ENCODE results near the gene TMEM221. TPM values are rescaled to one million over a fixed set of nuclear protein-coding genes. Genes with fewer than 3 reads are reported as not detected.

Gene TMEM221
- total and polyA plus RNA-seq, 9 of the 15 experiments (the other 6 are each of a cell fraction or from before 2014, with no cell fraction given), result 0.06 to 0.35 TPM; not detected in 7

- in situ Hi-C loops (cut with MboI) (no loop called here), intact Hi-C loops (cut with micrococcal nuclease) (loop anchor here (10.0 kb wide), 1 partner anchor 217 kb away; no protein-coding TSS in a partner anchor)
- H4K20me1 ChIP-seq (replicated peaks; ENCODE audit: control insufficient read depth, insufficient read depth, low read length), result no peaks in the 10 kb centered on the region
- H3K4me2 ChIP-seq (ENCODE audit: insufficient read depth, low read length), result no peak overlapping the region
- DNase-seq (ENCODE audit: extremely low read depth in 1 of 4, low spot score in 3 of 4), result no peak
- FAIRE-seq, result peak; percentile 58
- WGBS (ENCODE audit: insufficient coverage, low coverage, missing lambda C conversion rate), result 5% methylated on average over 6 of the region's 6 CpGs
- no TSS peak for BruUV-seq (replicated peaks)
- no peak for ATAC-seq
- no peak overlapping the region for H3K4me3 ChIP-seq
- no peaks in the 10 kb centered on the region for H3K79me2 ChIP-seq (ENCODE audit: control insufficient read depth, insufficient read depth, low read length)
- no peak overlapping the region for H3K27ac ChIP-seq (ENCODE audit: extremely low read depth, low read depth, low read length)
- peaks cover 0 to 19% of the 10 kb centered on the region in 2 experiments; a peak in 3 of 5 replicates for H3K4me1 ChIP-seq (replicated peaks in 1 of 2; ENCODE audit: control insufficient read depth in 2 of 2, insufficient read depth in 2 of 2, low read length in 2 of 2)
- peak overlapping the region in 1 of 2 experiments; percentile 4; a peak in 1 of 4 replicates for H3K9ac ChIP-seq (ENCODE audit: insufficient read depth in 1 of 2, low read depth in 2 of 2, low read length in 2 of 2)
- ChIA-PET POLR2A (no interaction called here), CTCF (ENCODE audit: low intra/inter-chr PET ratio) (no interaction called here)
- peaks cover 5 to 25% of the 10 kb centered on the region in 2 experiments; a peak in 4 of 5 replicates for H3K27me3 ChIP-seq (ENCODE audit: control insufficient read depth in 2 of 2, insufficient read depth in 2 of 2, low read length in 2 of 2)
- TF ChIP-seq ZNF830 (CRISPR knock-in tag; IDR thresholded peaks at IDR 0.05), result no peak
- no peak for TF ChIP-seq RBBP5 (IDR thresholded peaks at IDR 0.05; ENCODE audit: borderline replicate concordance, insufficient read depth, low read length, poor library complexity, severe bottlenecking)
- no peak for TF ChIP-seq RAD21 (CRISPR knock-in tag; conservative IDR thresholded peaks at IDR 0.05 in 1 of 2, IDR thresholded peaks at IDR 0.05 in 1 of 2)
- TF ChIP-seq STAT5B (CRISPR knock-in tag; IDR thresholded peaks at IDR 0.05), result no peak
- TF ChIP-seq SFPQ (IDR thresholded peaks at IDR 0.05; ENCODE audit: low read depth, low read length), result no peak
- no peak for TF ChIP-seq TFAM (CRISPR knock-in tag; conservative IDR thresholded peaks at IDR 0.05)
- TF ChIP-seq RNF2 (IDR thresholded peaks at IDR 0.05), result no peak
- 0 out of 2 replicates have a peak overlapping the region, but pooled peaks have one; percentile 28 for H2AFZ ChIP-seq (ENCODE audit: low read depth, low read length)
- H3K9me1 ChIP-seq (ENCODE audit: control insufficient read depth, insufficient read depth, low read length), result no peaks in the 10 kb centered on the region
- H3K36me3 ChIP-seq (ENCODE audit: control insufficient read depth, insufficient read depth, low read length), result no peaks in the 10 kb centered on the region
- H3K9me3 ChIP-seq (replicated peaks; ENCODE audit: control insufficient read depth, insufficient read depth, low read depth, low read length), result no peaks in the 10 kb centered on the region
Measured at GRCh38 chr19:17457616-17458015, 9.1 kb upstream of the TMEM221 start.

Measured in K562 (cell line).